Urinary bladder (tissue), 4 donors: ENCODE results near the gene ARHGAP24. TPM values are rescaled to one million over a fixed set of nuclear protein-coding genes. Genes with fewer than 3 reads are reported as not detected.

ENCODE experiments used
- DNase-seq: peaks from one replicate; pipeline ENCODE4 v3.0.0-alpha.2; 2015; ENCODE audit errors: extremely low spot score
- H3K27ac ChIP-seq: one replicate; pipeline ENCODE4 v1.5.1; 2013; ENCODE audit warnings: low read depth, mild to moderate bottlenecking, moderate library complexity
- H3K36me3 ChIP-seq: one replicate; pipeline ENCODE4 v1.6.1; 2013; ENCODE audit warnings: mild to moderate bottlenecking, moderate library complexity; ENCODE audit not compliant: insufficient read depth
- H3K4me1 ChIP-seq: one replicate; pipeline ENCODE4 v1.6.1; 2013; ENCODE audit warnings: mild to moderate bottlenecking, moderate library complexity; ENCODE audit not compliant: insufficient read depth
- H3K4me3 ChIP-seq: one replicate; pipeline ENCODE4 v1.5.1; 2013; ENCODE audit warnings: low read depth, low read length
- WGBS: extraction: QIAGEN DNeasy Blood & Tissue Kit; methylation state at CpG from one replicate; pipeline ENCODE4 v1.1.7; 2013; 5-methylcytosine and 5-hydroxymethylcytosine counted together
- polyA plus RNA-seq: library from polyadenylated mRNA; stranded (reverse); fragments of 200-250 nt; gene quantifications from one replicate; pipeline ENCODE4 v1.2.3, GENCODE V29; 2013
- total RNA-seq: library from RNA; depleted of rRNA; stranded (reverse); fragments of >200 nt; gene quantifications from one replicate; pipeline ENCODE4 v1.2.3, GENCODE V29; 2014
- donor health status: healthy with polysubstance abuse.
- donor health status: healthy.

ARHGAP24 gene
- total and polyA plus RNA-seq, 2 donors = 17.5 to 81.0 TPM

DNA sequence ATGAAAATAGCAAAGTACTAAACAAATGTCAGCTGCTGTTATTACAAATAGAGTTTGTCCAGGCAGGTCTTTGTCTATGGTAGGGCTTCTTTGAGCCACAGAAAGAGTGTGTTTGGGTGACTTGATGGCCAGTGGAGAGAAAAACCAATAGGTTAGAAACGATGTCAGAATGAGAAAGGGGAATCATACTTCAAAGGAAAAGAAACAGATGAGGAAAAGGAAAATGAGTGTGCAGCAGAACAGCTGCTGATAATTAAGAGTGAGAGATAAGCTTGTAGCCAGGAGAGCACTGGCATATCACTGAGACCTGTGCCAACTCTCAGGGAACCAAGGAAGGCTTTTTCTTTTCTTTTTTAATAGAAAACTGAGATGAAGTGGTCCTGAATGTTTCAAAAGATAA lies 257.2 kb downstream of the ARHGAP24 start:
- Histone ChIP-seq H3K4me1 (no peaks in the 10 kb centered on the region), H3K36me3 (no peaks in the 10 kb centered on the region), H3K27ac (no peak overlapping the region), H3K4me3 (no peak overlapping the region)
- no peak for DNase-seq
- 27% methylated on average over 1 of the region's 1 CpG for WGBS

DNA sequence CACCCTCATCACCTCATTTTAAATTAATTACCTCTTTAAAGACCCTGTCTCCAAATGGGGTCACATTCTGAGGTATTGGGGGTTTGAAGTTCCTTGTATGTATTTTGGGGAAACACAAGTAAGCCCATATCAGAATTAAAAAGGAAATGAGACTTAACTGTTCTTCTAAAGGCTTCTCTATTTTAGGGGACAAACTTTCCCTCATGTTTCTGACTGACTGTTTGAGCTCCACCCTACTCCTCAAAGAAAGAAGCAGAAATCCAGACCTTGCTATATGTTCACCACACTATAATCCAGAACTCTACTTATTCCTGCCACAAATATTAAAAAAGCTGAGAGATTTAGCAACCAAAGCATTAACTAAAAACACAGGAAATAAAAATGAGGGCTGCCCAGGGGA lies 258.8 kb downstream of the ARHGAP24 start:
- Histone ChIP-seq H3K36me3 (no peaks in the 10 kb centered on the region), H3K27ac (no peak overlapping the region), H3K4me3 (no peak overlapping the region), H3K4me1 (no peaks in the 10 kb centered on the region)
- DNase-seq = no peak

DNA sequence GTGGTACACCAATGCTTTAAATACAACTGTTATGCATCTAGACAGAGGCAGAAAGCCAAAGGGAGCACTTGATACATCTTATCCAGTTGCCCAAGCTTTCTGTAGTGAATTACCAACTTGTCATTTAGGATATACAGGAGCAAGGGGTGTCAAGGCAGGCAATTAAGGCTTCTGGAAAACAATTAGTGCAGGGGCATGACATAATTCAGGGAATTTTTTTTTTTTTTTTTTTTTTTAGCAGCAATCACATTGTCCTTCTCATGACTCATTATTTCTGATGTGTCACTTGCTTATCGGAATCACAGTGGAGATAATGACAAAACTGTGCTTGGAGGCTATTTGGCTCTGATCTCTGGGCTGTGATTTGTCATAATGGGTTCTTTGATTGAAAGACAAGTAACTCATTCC lies 259.5 kb downstream of the ARHGAP24 start:
- DNase-seq = no peak
- H3K36me3 ChIP-seq = no peaks in the 10 kb centered on the region
- no peak overlapping the region for H3K4me3 ChIP-seq
- 69% methylated on average over 1 of the region's 1 CpG for WGBS
- H3K27ac ChIP-seq = no peak overlapping the region
- H3K4me1 ChIP-seq = no peaks in the 10 kb centered on the region

DNA sequence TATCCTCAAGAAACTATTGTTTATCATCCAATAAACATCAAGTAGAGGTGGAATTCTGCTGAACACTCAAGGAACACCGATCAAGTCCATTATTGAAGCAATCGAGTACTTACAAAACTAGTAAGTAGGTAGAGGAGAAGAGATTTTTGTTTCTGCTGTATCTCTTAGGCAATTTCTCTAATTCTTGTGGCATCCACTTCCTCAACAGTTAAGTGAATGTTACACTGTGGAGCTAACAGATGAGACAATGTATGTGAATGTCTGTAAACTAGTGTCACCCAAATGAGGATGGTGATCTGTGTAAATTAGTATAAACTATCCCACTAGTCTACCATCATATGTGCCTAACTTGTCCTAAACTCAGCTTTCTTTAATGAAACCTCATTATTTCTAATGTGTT lies 261.6 kb downstream of the ARHGAP24 start:
- Histone ChIP-seq H3K27ac (no peak overlapping the region), H3K36me3 (no peaks in the 10 kb centered on the region), H3K4me3 (no peak overlapping the region), H3K4me1 (no peaks in the 10 kb centered on the region)
- DNase-seq = no peak
- WGBS = 97% methylated on average over 2 of the region's 2 CpGs

DNA sequence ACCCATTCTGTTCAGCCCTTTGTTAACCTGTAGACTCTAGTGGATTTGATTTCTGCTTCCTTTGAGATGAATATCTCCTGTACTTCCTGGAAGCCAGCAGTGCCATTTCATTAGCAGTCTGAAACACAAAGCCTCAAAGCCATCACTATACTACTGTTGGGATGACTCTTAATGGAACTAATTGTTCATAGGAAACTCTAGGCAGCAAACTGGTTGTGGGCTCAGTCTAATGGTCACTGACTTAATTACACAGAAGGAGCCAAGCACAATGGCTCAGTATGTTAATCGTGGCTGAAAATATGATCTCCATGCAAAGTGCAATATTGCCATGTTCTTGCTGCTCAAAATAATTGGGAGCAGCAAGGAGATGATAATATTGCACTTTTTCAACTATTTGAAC lies 262.3 kb downstream of the ARHGAP24 start:
- Histone ChIP-seq H3K4me1 (no peaks in the 10 kb centered on the region), H3K36me3 (no peaks in the 10 kb centered on the region), H3K27ac (no peak overlapping the region), H3K4me3 (no peak overlapping the region)
- DNase-seq = no peak
- 84% methylated on average over 1 of the region's 1 CpG for WGBS

DNA sequence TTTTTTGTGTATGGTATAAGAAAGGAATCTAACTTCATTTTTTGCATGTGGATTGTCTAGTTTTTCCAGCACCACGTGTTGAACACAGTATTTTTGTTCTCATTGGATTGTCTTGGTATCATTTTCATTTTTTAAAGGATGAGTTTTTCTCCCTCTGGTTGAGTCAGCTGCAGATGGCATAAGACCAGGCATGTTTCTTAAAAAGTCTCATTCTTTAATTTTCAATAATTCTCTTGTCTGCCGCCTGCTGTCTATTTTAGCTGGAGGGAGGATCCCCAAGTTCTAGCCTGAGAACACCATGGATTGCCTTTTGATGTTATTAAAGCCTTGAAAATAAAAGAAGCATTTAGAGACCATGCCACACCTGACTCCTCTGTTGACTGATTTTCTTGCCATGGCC lies 263.8 kb downstream of the ARHGAP24 start:
- H3K36me3 ChIP-seq = no peaks in the 10 kb centered on the region
- no peak overlapping the region for H3K27ac ChIP-seq
- H3K4me3 ChIP-seq = no peak overlapping the region
- WGBS = 82% methylated on average over 2 of the region's 2 CpGs
- DNase-seq = no peak
- no peaks in the 10 kb centered on the region for H3K4me1 ChIP-seq

DNA sequence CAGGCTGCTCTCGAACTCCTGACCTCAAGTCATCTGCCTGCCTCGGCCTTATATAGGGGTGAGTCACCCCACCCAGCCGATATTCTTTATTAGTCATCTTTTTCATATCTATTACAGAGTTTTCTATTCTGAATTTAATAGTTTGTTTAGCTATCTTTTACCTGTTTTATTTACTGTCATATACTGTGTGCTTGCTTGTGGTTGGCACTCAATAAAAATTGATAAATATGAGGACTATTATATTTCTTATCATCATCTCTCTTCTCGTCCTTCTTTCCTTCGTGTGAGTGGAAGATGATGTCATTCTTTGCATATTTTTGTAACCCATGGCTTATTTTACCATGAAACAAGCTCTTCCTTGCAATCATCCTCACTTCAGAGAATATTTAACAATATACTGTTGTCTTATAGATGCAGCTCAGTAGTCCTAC lies 265.5 kb downstream of the ARHGAP24 start:
- no peak for DNase-seq
- H3K27ac ChIP-seq = no peak overlapping the region
- 58% methylated on average over 5 of the region's 5 CpGs for WGBS
- H3K36me3 ChIP-seq = no peaks in the 10 kb centered on the region
- no peaks in the 10 kb centered on the region for H3K4me1 ChIP-seq
- H3K4me3 ChIP-seq = no peak overlapping the region

DNA sequence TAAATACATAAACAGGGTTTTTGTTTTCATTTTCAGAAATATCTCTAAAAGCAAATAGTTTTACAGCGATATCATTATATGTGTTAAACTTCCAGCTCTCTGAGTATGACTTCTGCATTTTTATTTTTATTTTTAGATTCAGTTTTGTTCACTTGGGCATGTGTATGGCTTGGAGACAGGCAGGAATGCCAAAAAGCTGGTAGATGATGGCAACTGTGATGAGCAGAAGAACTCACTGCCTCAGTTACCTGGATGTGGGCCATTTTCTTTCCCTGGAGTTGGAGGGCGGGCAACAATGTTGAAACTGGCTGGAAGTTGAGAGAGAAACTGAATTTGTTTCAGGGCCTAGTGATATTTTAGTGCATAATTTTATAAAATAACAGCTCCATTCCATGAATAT lies 266.4 kb downstream of the ARHGAP24 start:
- Histone ChIP-seq H3K4me1 (no peaks in the 10 kb centered on the region), H3K27ac (no peak overlapping the region), H3K4me3 (no peak overlapping the region), H3K36me3 (no peaks in the 10 kb centered on the region)
- WGBS = 95% methylated on average over 2 of the region's 2 CpGs
- DNase-seq = no peak

DNA sequence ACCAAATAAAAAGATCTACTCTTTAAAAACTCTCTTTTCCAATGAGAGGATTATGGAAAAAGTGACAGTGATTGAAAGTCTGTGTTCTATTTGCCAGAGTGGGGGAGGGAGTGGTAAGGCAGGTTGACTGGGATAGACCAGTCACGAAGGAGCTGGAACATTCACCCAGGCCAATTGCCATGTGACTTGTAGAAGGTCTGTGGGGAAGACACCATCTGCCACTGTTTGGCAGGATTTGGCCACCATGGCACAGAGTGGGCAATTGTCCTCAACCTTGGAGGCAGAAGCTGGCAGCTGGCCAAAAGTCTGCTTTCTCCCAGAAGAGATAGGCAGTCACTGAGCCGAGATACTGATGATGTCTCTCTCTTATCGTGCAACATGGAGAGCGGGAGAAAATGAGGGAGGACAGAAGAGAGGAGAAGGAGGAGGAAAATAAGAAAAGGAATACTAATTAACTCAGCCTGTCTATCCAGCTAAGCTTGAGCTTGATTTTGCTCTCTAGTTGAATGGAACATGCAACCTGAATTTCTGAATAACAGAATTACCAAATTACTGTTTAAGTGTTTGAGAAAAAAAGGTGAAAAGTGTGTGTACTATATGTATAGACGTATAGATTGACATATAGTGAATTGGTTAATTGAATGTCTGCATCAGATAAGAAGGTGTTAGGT lies 267.1 kb downstream of the ARHGAP24 start:
- Histone ChIP-seq H3K27ac (no peak overlapping the region), H3K4me1 (no peaks in the 10 kb centered on the region), H3K36me3 (no peaks in the 10 kb centered on the region), H3K4me3 (no peak overlapping the region)
- no peak for DNase-seq
- WGBS = 87% methylated on average over 5 of the region's 5 CpGs

DNA sequence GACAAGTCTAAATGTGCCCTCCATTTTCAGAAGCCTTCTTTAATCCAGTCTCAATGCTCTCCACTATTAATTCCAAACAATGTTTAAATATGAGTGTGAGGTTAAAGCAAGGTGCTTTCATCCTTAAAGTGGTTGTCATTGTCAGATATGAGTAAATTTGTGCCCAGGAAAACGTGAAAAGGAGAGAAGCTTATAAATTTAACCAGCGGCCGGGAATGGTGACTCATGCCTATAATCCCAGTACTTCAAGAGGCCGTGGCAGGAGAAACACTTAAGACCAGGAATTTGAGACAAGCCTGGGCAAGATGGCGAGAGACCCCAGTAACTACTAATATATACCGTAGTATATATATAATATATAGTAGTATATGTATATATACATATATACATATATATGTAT lies 270.0 kb downstream of the ARHGAP24 start:
- Histone ChIP-seq H3K4me3 (no peak overlapping the region), H3K27ac (no peak overlapping the region), H3K36me3 (no peaks in the 10 kb centered on the region), H3K4me1 (no peaks in the 10 kb centered on the region)
- 70% methylated on average over 6 of the region's 6 CpGs for WGBS
- DNase-seq = no peak

DNA sequence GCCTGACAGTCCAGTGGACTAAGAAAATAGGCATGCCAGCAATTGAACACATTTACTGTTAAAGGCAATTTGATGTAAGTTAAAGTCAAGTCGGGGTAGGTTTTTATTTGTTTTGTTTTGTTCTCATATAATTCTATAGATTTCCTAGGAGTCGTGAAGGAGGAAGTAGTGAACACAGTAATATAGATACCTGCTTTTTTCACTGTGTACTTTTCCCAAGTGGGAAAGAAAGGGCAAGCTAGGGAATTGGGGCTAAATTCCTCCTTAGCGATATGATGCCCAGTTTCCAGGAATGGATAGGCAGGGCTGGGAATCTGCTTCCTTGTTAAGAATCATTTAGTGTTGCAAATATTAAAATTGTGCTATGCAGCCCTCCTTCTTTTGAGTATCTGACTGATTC lies 271.0 kb downstream of the ARHGAP24 start:
- no peak overlapping the region for H3K27ac ChIP-seq
- no peak for DNase-seq
- H3K36me3 ChIP-seq = no peaks in the 10 kb centered on the region
- whole genome bisulfite sequencing = 85% methylated on average over 3 of the region's 3 CpGs
- H3K4me3 ChIP-seq = no peak overlapping the region
- H3K4me1 ChIP-seq = no peaks in the 10 kb centered on the region

DNA sequence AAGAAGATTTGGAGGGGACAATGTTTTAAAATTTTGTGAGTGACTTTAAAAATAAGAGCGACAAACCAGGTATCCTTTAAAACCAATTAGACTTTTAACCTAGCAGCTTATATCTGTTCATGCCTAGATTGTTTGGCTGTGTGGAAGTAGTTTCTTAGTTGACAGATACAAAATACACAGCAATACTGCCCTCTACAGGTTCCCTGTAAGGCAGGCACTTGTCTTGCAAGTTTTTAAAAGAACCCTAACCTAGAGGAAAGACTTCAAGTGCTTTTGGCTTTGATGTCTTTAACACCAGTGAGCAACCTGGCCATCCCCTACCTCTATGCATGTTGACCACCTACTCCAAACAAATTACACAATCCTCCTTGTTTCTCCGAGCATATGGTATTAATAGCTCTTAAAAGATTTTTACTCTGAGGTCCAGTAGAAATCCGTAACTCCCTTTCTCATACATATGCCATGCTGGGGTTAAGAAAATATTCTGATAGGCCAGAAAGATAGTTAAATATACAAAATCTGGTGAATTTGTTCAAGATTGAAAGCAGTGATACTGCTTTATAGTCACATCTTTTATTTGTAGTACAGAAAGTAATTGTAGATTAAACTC lies 273.0 kb downstream of the ARHGAP24 start:
- Histone ChIP-seq H3K36me3 (no peaks in the 10 kb centered on the region), H3K4me3 (no peak overlapping the region), H3K27ac (no peak overlapping the region), H3K4me1 (no peaks in the 10 kb centered on the region)
- WGBS = 41% methylated on average over 3 of the region's 3 CpGs
- peak; percentile 40 for DNase-seq

DNA sequence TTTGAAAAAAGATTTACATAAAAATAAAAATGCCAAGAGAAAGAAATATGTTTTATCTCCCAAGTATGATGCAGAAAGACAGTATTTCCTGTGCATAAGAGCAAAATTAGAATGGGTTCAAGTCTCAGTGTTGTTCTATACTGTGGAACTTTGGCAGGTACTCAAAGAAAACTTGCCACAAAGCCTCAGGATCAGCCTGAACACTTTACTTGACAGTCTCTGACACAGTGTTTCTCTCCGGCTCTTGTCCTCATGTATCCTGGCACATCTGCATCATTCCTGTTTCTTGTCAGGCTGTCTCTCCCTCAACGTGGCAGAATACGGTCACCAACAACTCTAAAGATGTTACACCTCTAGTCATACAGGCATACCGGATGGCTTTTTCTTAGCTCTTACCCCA lies 273.7 kb downstream of the ARHGAP24 start:
- 64% methylated on average over 4 of the region's 4 CpGs for WGBS

DNA sequence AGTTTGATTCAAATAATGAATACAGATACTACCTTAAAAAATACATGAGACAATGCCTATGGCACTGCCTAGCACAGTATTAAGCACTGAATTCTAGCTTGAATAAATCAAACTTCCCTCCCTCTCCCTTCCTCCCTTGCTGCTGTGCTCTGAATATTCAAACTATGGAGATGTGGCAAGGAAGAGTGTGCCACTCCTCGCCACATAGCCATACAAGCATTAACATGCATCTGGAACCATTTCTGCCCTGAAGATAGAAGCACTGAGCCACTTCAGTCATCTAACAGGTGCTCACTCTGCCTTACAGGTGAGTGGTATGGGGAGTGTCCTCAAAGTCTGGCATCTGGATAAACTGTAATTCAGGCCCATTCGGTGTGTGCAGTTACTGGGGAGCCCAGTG lies 276.9 kb downstream of the ARHGAP24 start:
- WGBS = 88% methylated on average over 2 of the region's 2 CpGs
- Histone ChIP-seq H3K4me3 (no peak overlapping the region), H3K27ac (no peak overlapping the region), H3K4me1 (no peaks in the 10 kb centered on the region), H3K36me3 (no peaks in the 10 kb centered on the region)
- DNase-seq = no peak

More for the DNA sequence above, 273.7 kb downstream of the ARHGAP24 start:
- no peak overlapping the region for H3K27ac ChIP-seq
- DNase-seq = no peak
- no peak overlapping the region for H3K4me3 ChIP-seq
- H3K4me1 ChIP-seq = no peaks in the 10 kb centered on the region
- H3K36me3 ChIP-seq = no peaks in the 10 kb centered on the region
